Fibroblast of pulmonary artery (primary cell): ENCODE results near the gene KAT8.

Experiments used
- DNase-seq: peaks from one replicate; pipeline ENCODE4 v3.0.0-alpha.2; 2010; ENCODE audit warnings: low read depth
- H3K4me3 ChIP-seq: replicated peaks from 2 replicates; pipeline ENCODE4 v1.5.1; 2011; ENCODE audit warnings: low read depth, mild to moderate bottlenecking, control low read depth, low read length, moderate library complexity
- CTCF ChIP-seq: IDR thresholded peaks from 2 replicates; pipeline ENCODE4 v1.5.1; 2011; ENCODE audit warnings: mild to moderate bottlenecking, control low read depth, low read length, inconsistent platforms; ENCODE audit errors: missing control alignments

The KAT8 gene

GRCh38 chr16:31088459-31089183, 28.8 kb upstream of the KAT8 start, which contains the start of gene PRSS53:
TSS of gene PRSS53 (minus strand) at chr16:31088943. CDS start at chr16:31088809, 134 bp downstream.
- TF ChIP-seq CTCF = no peak
- DNase-seq = no peak
- no peak within 1 kb of the TSS for H3K4me3 ChIP-seq

GRCh38 chr16:31089199-31089598, 28.3 kb upstream of the KAT8 start:
- TF ChIP-seq CTCF = no peak
- H3K4me3 ChIP-seq = no peak overlapping the region
- DNase-seq = no peak

- no peak for DNase-seq
- no peak overlapping the region for H3K4me3 ChIP-seq
- TF ChIP-seq CTCF = no peak
Observed at GRCh38 chr16:31090540-31090939, 26.9 kb upstream of the KAT8 start.

- no peak for TF ChIP-seq CTCF
- H3K4me3 ChIP-seq = no peak overlapping the region
- no peak for DNase-seq
Observed at GRCh38 chr16:31092330-31092729, 25.1 kb upstream of the KAT8 start.

- H3K4me3 ChIP-seq = peak overlapping the region; percentile 91
- no peak for DNase-seq
- no peak for TF ChIP-seq CTCF
Observed at GRCh38 chr16:31093132-31093703, 24.2 kb upstream of the KAT8 start.

- DNase-seq = no peak
- no peak for TF ChIP-seq CTCF
- H3K4me3 ChIP-seq = peak overlapping the region; percentile 91
Observed at GRCh38 chr16:31094088-31094423, 23.4 kb upstream of the KAT8 start.
